Activated T-helper 2 cell treated with anti-CD3 and anti-CD28 coated beads, Interferon-gamma antibody, Interleukin-2, Interleukin-4, amounts not matched to agents 10 μg/mL and 5 μg/mL and 100 μg/mL, durations not matched to agents 14 hours and 24 hours and 36 hours (primary cell): ENCODE results near the gene TRAK1. TPM values are rescaled to one million over a fixed set of nuclear protein-coding genes. Genes with fewer than 3 reads are reported as not detected.
A peak's percentile ranks its signal among the peaks of the same experiment; 100 is the strongest.
"Not testable (repeated sequence)": the region's sequence is repeated elsewhere in the genome, so short reads cannot be mapped to it uniquely, and the experiment has no call there.

Experiments used
- DNase-seq: peaks from one replicate; pipeline ENCODE4 v3.0.0; 2021; ENCODE audit warnings: low spot score
- H3K27ac Mint-ChIP-seq: one replicate; pipeline ENCODE4 v1.8.0; 2021; ENCODE audit warnings: mixed read lengths
- H3K27me3 Mint-ChIP-seq: one replicate; pipeline ENCODE4 v1.8.0; 2021; ENCODE audit warnings: low read depth, mixed read lengths
- H3K36me3 Mint-ChIP-seq: one replicate; pipeline ENCODE4 v1.8.0; 2021; ENCODE audit warnings: low read depth, mixed read lengths
- H3K4me1 Mint-ChIP-seq: one replicate; pipeline ENCODE4 v1.8.0; 2021; ENCODE audit warnings: low read depth, mixed read lengths
- H3K4me3 Mint-ChIP-seq: one replicate; pipeline ENCODE4 v1.8.0; 2021; ENCODE audit warnings: low read depth, mild to moderate bottlenecking, moderate library complexity, mixed read lengths
- H3K9me3 Mint-ChIP-seq: one replicate; pipeline ENCODE4 v1.8.0; 2021; ENCODE audit warnings: mixed read lengths
- intact Hi-C: fragments of 100-400 bp; cut with micrococcal nuclease; formaldehyde crosslinking; loops from one replicate; pipeline ENCODE4 v1.15.1; 2023
- total RNA-seq: library from RNA; stranded (reverse); gene quantifications from 2 replicates; pipeline ENCODE4 v1.2.3, GENCODE V29; 2022

Gene TRAK1
- total RNA-seq, 1 donor from 2014 or later: 37.8 TPM

GRCh38 chr3:42094691-42095391 lies 3.7 kb downstream of the TRAK1 start:
- Mint-ChIP-seq H3K36me3 (peaks cover 51% of the 10 kb centered on the region), H3K4me1 (peaks cover 63% of the 10 kb centered on the region), H3K9me3 (peaks cover 7% of the 10 kb centered on the region), H3K27me3 (no peaks in the 10 kb centered on the region), H3K4me3 (no peak overlapping the region), H3K27ac (peak overlapping the region; percentile 64)
- no peak for DNase-seq
- intact Hi-C loops: loop anchor here (5.0 to 10.0 kb wide), 4 partner anchors 48 to 1760 kb away; partner anchors contain the start of gene RPL14

GRCh38 chr3:42095540-42095939 lies 4.4 kb downstream of the TRAK1 start:
- Mint-ChIP-seq H3K9me3 (peaks cover 7% of the 10 kb centered on the region), H3K36me3 (peaks cover 45% of the 10 kb centered on the region), H3K4me1 (peaks cover 61% of the 10 kb centered on the region), H3K4me3 (no peak overlapping the region), H3K27ac (no peak overlapping the region), H3K27me3 (no peaks in the 10 kb centered on the region)
- no peak for DNase-seq
- intact Hi-C loops: loop anchor here (10.0 kb wide), 3 partner anchors 1511 to 1761 kb away; partner anchors contain the start of gene RPL14

- Mint-ChIP-seq H3K9me3 (peaks cover 5% of the 10 kb centered on the region), H3K27ac (peak overlapping the region; percentile 22), H3K36me3 (peaks cover 31% of the 10 kb centered on the region), H3K4me1 (peaks cover 48% of the 10 kb centered on the region), H3K4me3 (no peak overlapping the region), H3K27me3 (no peaks in the 10 kb centered on the region)
- DNase-seq: no peak
- intact Hi-C loops: loop anchor here (1.0 to 10.0 kb wide), 4 partner anchors 83 to 1762 kb away; partner anchors contain the start of gene RPL14
Measured at GRCh38 chr3:42096796-42097565, 5.8 kb downstream of the TRAK1 start.

DNA sequence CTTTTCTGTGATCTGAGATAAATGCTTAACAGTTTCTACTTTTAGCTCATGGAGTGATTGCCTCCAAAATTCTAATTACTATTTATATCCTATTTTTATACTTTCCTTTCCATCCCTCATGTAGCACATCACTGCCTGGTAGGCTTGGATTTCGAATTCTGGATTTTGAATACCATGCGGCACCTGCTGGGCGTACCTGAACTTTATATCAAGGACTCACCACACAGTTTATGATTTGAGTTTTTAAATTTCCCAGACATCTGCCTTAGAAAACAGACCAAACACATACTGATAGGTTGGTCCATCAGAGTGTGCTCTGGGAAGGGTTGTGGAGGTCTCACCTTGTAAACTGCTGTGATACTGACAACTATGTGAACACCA lies 6.4 kb downstream of the TRAK1 start:
- Mint-ChIP-seq H3K27me3 (no peaks in the 10 kb centered on the region), H3K4me3 (no peak overlapping the region), H3K27ac (no peak overlapping the region), H3K36me3 (peaks cover 25% of the 10 kb centered on the region), H3K4me1 (peaks cover 44% of the 10 kb centered on the region), H3K9me3 (no peaks in the 10 kb centered on the region)
- intact Hi-C loops: loop anchor here (1.0 to 10.0 kb wide), 4 partner anchors 83 to 1763 kb away; partner anchors contain the start of gene RPL14
- DNase-seq: no peak

DNA sequence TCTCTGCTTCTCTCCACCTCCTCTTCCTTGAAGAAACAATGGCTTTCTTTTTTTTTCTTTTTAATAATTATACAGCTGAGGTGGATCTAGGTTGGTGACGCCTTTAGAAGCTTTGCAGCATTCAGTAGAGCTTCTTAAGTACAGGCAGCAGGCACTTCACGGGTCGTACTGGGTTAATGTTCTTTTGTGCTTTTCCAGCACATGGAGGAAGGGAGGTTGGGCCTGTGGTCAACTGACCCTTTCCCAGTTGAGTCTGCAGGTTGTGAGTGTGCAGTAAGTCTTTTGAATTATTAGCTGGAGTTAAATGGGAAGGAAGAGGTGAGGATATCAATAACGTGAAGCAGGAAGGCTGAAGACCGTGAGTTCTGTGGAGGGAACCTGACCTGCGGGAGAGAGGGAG lies 7.0 kb downstream of the TRAK1 start:
- no peak for DNase-seq
- no peak overlapping the region for H3K27ac Mint-ChIP-seq
- no peaks in the 10 kb centered on the region for H3K9me3 Mint-ChIP-seq
- no peaks in the 10 kb centered on the region for H3K27me3 Mint-ChIP-seq
- intact Hi-C loops: loop anchor here (10.0 kb wide), 3 partner anchors 1513 to 1763 kb away; partner anchors contain the start of gene RPL14
- peaks cover 23% of the 10 kb centered on the region for H3K36me3 Mint-ChIP-seq
- peaks cover 47% of the 10 kb centered on the region for H3K4me1 Mint-ChIP-seq
- H3K4me3 Mint-ChIP-seq: no peak overlapping the region

DNA sequence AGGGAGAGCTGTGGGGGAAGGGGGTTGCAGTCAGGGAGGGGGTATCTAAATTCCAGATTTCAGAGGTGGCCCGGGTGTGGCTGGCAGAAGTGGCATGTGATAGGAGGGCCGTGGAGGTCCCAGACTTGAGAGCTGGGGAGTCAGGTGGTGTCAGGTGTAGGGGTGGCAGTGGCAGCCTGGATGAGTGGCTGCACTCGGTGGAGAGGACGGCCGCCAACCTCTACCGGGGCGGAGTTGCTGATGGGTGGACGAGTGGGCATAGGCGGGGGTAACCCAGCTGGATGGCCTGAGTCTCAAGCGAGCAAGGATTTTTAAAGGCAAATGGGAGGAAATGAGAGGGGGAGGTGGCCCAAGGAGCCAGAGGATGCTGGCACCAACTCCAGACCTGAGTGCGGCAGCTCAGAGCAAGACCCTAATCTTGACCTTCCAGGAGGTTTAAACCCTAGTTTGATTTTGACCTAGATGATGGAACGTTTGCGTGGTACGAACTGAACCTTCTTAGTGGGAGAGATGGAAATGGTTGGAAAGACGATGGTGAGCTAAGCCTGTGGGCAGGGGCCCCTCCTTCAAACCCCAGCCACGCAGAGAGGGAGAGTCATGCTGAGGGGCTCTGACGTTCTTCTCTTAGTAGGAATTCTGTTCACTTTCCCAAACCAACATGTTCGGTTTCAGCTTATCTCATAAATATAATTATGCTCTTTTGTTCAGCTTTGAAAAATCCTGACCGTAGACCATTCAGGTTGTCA lies 8.0 kb downstream of the TRAK1 start:
- H3K27me3 Mint-ChIP-seq: no peaks in the 10 kb centered on the region
- DNase-seq: no peak
- H3K36me3 Mint-ChIP-seq: peaks cover 26% of the 10 kb centered on the region
- intact Hi-C loops: loop anchor here (1.0 to 10.0 kb wide), 4 partner anchors 205 to 1764 kb away; partner anchors contain the start of gene RPL14
- H3K27ac Mint-ChIP-seq: no peak overlapping the region
- H3K4me3 Mint-ChIP-seq: no peak overlapping the region
- peaks cover 40% of the 10 kb centered on the region for H3K4me1 Mint-ChIP-seq
- no peaks in the 10 kb centered on the region for H3K9me3 Mint-ChIP-seq

GRCh38 chr3:42101048-42101447 lies 9.9 kb downstream of the TRAK1 start:
- intact Hi-C loops: no loop called here
- no peak overlapping the region for H3K27ac Mint-ChIP-seq
- no peak for DNase-seq
- peaks cover 3% of the 10 kb centered on the region for H3K9me3 Mint-ChIP-seq
- peaks cover 19% of the 10 kb centered on the region for H3K36me3 Mint-ChIP-seq
- no peak overlapping the region for H3K4me3 Mint-ChIP-seq
- H3K27me3 Mint-ChIP-seq: no peaks in the 10 kb centered on the region
- peaks cover 26% of the 10 kb centered on the region for H3K4me1 Mint-ChIP-seq

DNA sequence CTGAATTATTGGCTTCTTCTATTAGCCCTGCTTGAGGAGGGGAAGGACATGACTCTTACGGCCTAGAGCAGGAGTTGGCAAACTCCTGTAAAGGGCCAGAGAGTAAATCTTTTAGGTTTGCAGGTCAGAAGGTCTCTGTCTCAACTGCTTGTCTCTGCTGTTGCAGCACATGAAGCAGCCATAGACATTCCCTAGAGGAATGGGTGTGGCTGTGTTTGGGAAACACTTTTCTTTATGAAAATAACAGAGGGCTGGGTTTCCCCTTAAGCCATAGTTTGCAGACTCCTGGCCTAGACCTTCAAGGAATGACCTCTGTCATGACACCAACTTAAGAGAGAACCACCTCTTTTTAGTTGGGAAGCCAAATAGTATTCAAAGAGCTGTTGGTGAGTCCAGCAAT lies 10.3 kb downstream of the TRAK1 start:
- Mint-ChIP-seq H3K4me3 (no peak overlapping the region), H3K9me3 (peaks cover 3% of the 10 kb centered on the region), H3K27ac (no peak overlapping the region), H3K27me3 (no peaks in the 10 kb centered on the region), H3K4me1 (peaks cover 26% of the 10 kb centered on the region), H3K36me3 (peaks cover 19% of the 10 kb centered on the region)
- intact Hi-C loops: no loop called here
- DNase-seq: no peak

DNA sequence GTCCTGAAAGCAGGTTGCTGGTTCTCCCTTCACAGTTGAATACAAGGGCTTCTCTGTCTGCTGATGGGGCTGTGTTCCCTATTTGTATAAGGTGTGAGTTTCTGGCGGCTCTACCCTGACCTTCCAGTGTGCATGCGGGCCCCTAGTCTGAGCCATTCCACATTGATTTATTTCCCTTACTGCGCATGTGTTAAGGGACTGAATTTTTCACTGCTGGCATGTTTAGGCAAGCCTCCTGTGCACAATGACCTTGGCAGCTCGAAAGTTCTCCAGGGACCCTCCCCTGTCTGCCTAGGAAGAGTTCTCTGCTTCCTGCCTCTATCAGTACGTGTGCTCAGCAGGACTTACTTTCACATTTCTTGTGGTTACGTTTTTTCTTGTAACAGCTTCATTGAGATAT lies 11.4 kb downstream of the TRAK1 start:
- H3K27ac Mint-ChIP-seq: peak overlapping the region; percentile 36
- no peaks in the 10 kb centered on the region for H3K27me3 Mint-ChIP-seq
- H3K9me3 Mint-ChIP-seq: peaks cover 3% of the 10 kb centered on the region
- intact Hi-C loops: no loop called here
- H3K36me3 Mint-ChIP-seq: peaks cover 14% of the 10 kb centered on the region
- peaks cover 18% of the 10 kb centered on the region for H3K4me1 Mint-ChIP-seq
- DNase-seq: no peak
- no peak overlapping the region for H3K4me3 Mint-ChIP-seq

DNA sequence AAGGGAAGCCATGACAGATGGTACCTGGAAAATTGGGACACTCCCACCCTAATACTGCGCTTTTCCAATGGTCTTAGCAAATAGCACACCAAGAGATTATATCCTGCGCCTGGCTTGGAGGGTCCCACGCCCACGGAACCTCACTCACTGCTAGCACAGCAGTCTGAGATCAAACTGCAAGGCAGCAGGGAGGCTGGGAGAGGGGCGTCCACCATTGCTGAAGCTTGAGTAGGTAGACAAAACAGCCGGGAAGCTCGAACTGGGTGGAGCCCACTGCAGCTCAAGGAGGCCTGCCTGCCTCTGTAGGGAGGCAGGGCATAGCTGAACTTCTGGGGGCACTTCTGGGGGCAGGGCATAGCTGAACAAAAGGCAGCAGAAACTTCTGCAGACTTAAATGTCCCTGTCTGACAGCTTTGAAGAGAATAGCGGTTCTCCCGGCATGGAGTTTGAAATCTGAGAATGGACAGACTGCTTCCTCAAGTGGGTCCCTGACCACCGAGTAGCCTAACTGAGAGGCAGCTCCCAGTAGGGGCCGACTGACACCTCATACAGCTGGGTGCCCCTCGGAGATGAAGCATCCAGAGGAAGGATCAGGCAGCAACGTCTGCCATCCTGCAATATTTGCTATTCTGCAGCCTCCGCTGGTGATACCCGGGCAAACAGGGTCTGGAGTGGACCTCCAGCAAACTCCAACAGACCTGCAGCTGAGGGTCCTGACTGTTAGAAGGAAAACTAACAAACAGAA lies 12.9 kb downstream of the TRAK1 start:
- DNase-seq, intact Hi-C loops, H3K27ac Mint-ChIP-seq, H3K9me3 Mint-ChIP-seq, H3K27me3 Mint-ChIP-seq, H3K4me3 Mint-ChIP-seq, H3K4me1 Mint-ChIP-seq: not testable (repeated sequence)
- H3K36me3 Mint-ChIP-seq: peaks cover 14% of the 10 kb centered on the region

DNA sequence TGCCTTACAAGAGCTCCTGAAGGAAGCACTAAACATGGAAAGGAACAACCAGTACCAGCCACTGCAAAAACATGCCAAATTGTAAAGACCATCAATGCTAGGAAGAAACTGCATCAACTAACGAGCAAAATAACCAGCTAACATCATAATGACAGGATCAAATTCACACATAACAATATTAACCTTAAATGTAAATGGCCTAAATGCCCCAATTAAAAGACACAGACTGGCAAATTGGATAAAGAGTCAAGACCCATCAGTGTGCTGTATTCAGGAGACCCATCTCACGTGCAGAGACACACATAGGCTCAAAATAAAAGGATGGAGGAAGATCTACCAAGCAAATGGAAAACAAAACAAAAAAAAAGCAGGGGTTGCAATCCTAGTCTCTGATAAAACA lies 14.8 kb downstream of the TRAK1 start:
- not testable (repeated sequence) for DNase-seq, H3K36me3 Mint-ChIP-seq, H3K27ac Mint-ChIP-seq, H3K4me1 Mint-ChIP-seq, H3K4me3 Mint-ChIP-seq, H3K9me3 Mint-ChIP-seq, H3K27me3 Mint-ChIP-seq
- intact Hi-C loops: loop anchor here (5.0 kb wide), 1 partner anchor 579 kb away; no protein-coding TSS in a partner anchor

- H3K27ac Mint-ChIP-seq: no peak overlapping the region
- H3K9me3 Mint-ChIP-seq: peaks cover 3% of the 10 kb centered on the region
Measured at GRCh38 chr3:42106646-42107045, 15.5 kb downstream of the TRAK1 start.

More at GRCh38 chr3:42106646-42107045, 15.5 kb downstream of the TRAK1 start:
- no peak for DNase-seq
- Mint-ChIP-seq H3K36me3 (peaks cover 10% of the 10 kb centered on the region), H3K4me1 (peaks cover 7% of the 10 kb centered on the region), H3K27me3 (no peaks in the 10 kb centered on the region), H3K4me3 (no peak overlapping the region)
- intact Hi-C loops: loop anchor here (5.0 kb wide), 1 partner anchor 579 kb away; no protein-coding TSS in a partner anchor
